Fibroblast of lung (primary cell): ENCODE data around the gene GDAP2.

Source experiments
- CTCF ChIP-seq, 2 donors: IDR thresholded peaks in 1 of 2; conservative IDR thresholded peaks in 1 of 2; 1 replicate in 1 of 2; 2 replicates in 1 of 2; pipeline ENCODE4 v1.5.1; 2011 to 2012; ENCODE audit warnings: low read length in 2 of 2, control low read depth in 1 of 2, inconsistent platforms in 1 of 2, low read depth in 1 of 2, mild to moderate bottlenecking in 1 of 2
- EZH2 ChIP-seq: IDR thresholded peaks from 2 replicates; pipeline ENCODE4 v1.5.1; 2012; ENCODE audit warnings: low read length, control low read depth, mild to moderate bottlenecking; ENCODE audit errors: missing control alignments

GRCh38 chr1:117834416-117834815 is 95.0 kb downstream of the GDAP2 start:
- TF ChIP-seq CTCF (conservative IDR thresholded peaks at IDR 0.05 in 1 of 2, IDR thresholded peaks at IDR 0.05 in 1 of 2; ENCODE audit: low read depth in 1 of 2, low read length in 2 of 2) (no peak), EZH2 (no peak)
